K562 (cell line): ENCODE results near the gene RUNDC1. TPM values are rescaled to one million over a fixed set of nuclear protein-coding genes. Genes with fewer than 3 reads are reported as not detected.

Experiments
- C11orf30 ChIP-seq: fragments of 450-650 bp; IDR thresholded peaks from 2 replicates; pipeline ENCODE4 v1.6.1; 2016; ENCODE audit warnings: low read depth, mild to moderate bottlenecking
- CTBP1 ChIP-seq: fragments of 450-650 bp; IDR thresholded peaks from 2 replicates; pipeline ENCODE4 v1.6.1; 2016; ENCODE audit warnings: borderline replicate concordance
- KDM1A ChIP-seq, 2 experiments: fragments of 450-650 bp; IDR thresholded peaks; 2 replicates each; pipeline ENCODE4 v1.6.1; 2016; ENCODE audit warnings: mild to moderate bottlenecking in 2 of 2
- NCOA1 ChIP-seq: fragments of 450-650 bp; IDR thresholded peaks from 2 replicates; pipeline ENCODE4 v1.6.1; 2016; ENCODE audit warnings: low read depth
- NEUROD1 ChIP-seq: fragments of 150-350 bp; IDR thresholded peaks from 2 replicates; pipeline ENCODE4 v1.6.1; 2014; ENCODE audit warnings: borderline replicate concordance, low read length, low read depth; ENCODE audit not compliant: partially characterized antibody
- NR2C2 ChIP-seq, 2 experiments: fragments of 200-800 bp in 1 of 2; sonication (Bioruptor generic) in 1 of 2; sonication (generic) in 1 of 2; formaldehyde crosslinking in 1 of 2; IDR thresholded peaks; 2 replicates each; pipeline versions ENCODE4 v1.6.1 to v1.8.0; 2016 to 2022; ENCODE audit warnings: mild to moderate bottlenecking in 1 of 2, missing compliant biosample characterization in 1 of 2, missing genetic modification characterization in 1 of 2, missing genetic modification reagents in 1 of 2
- NRF1 ChIP-seq, 2 experiments: fragments of 450-650 bp; IDR thresholded peaks in 1 of 2; conservative IDR thresholded peaks in 1 of 2; 2 replicates each; pipeline ENCODE4 v1.6.1; 2014; ENCODE audit warnings: mild to moderate bottlenecking in 2 of 2
- PTBP1 ChIP-seq: fragments of 200-400 bp; formaldehyde crosslinking; IDR thresholded peaks from 2 replicates; pipeline ENCODE4 v1.6.1; 2017; ENCODE audit warnings: low read depth, low read length
- PYGO2 ChIP-seq: fragments of 450-650 bp; IDR thresholded peaks from 2 replicates; pipeline ENCODE4 v1.6.1; 2016; ENCODE audit warnings: mild to moderate bottlenecking, missing genetic modification characterization, moderate library complexity, missing compliant biosample characterization
- SMARCB1 ChIP-seq: IDR thresholded peaks from 2 replicates; pipeline ENCODE4 v1.6.1; 2011; ENCODE audit warnings: improper control_type of control experiment, low read depth; ENCODE audit not compliant: insufficient read length
- TAF1 ChIP-seq: IDR thresholded peaks from 2 replicates; pipeline ENCODE4 v1.6.1; 2011; ENCODE audit warnings: mild to moderate bottlenecking, low read length, moderate library complexity; ENCODE audit not compliant: insufficient read depth, control insufficient read depth, severe bottlenecking; ENCODE audit errors: extremely low read depth
- XRCC4 ChIP-seq: IDR thresholded peaks from one replicate; pipeline ENCODE4 v1.6.1; 2011; ENCODE audit not compliant: insufficient read depth, insufficient read length; ENCODE audit errors: extremely low read depth
- ZBTB12 ChIP-seq: fragments of 250-450 bp; sonication (Bioruptor Pico); IDR thresholded peaks from 2 replicates; pipeline ENCODE4 v1.4.0; 2020
- ZNF133 ChIP-seq: fragments of 250-450 bp; sonication (Bioruptor Pico); IDR thresholded peaks from 2 replicates; pipeline ENCODE4 v1.4.0; 2020; ENCODE audit warnings: mild to moderate bottlenecking
- ZNF175 ChIP-seq: fragments of 200-800 bp; sonication (Bioruptor generic); IDR thresholded peaks from 2 replicates; pipeline ENCODE4 v1.6.1; 2016; ENCODE audit warnings: low read depth, mild to moderate bottlenecking, missing genetic modification characterization, missing compliant biosample characterization
- ZNF507 ChIP-seq: conservative IDR thresholded peaks from 2 replicates; pipeline ENCODE4 v1.6.1; 2017; ENCODE audit warnings: missing genetic modification characterization, missing compliant biosample characterization
- polyA plus RNA-seq, 8 experiments: library from polyadenylated mRNA; depleted of rRNA in 4 of 8; stranded (reverse) in 5 of 8; unstranded in 3 of 8; fragments of >200 nt; fragmentation: Nextera tagmentation in 2 of 8; fragmentation: Illumina TruSeq in 1 of 8; extraction: Ambion mirVana in 2 of 8; extraction: Trizol in 1 of 8; gene quantifications; 2 replicates each; pipeline versions ENCODE4 v1.2.1 to v1.2.3, GENCODE V29; 2011 to 2014; ENCODE audit warnings: inconsistent platforms in 1 of 8, missing spikeins in 1 of 8
- total RNA-seq, 7 experiments: library from RNA; depleted of rRNA in 6 of 7; stranded (reverse); fragments of >200 nt in 6 of 7; fragmentation: Illumina TruSeq in 2 of 7; extraction: Trizol in 2 of 7; gene quantifications; 2 replicates each; pipeline versions ENCODE4 v1.2.1 to v1.2.3, GENCODE V29; 2011 to 2021; ENCODE audit warnings: low replicate concordance in 1 of 7
- TF ChIP-seq, protein P1 (sequence below): fragments of 250-450 bp; sonication (Bioruptor Pico); IDR thresholded peaks from 2 replicates; pipeline ENCODE4 v1.8.0; 2021; ENCODE audit warnings: borderline replicate concordance, mild to moderate bottlenecking, moderate library complexity; ENCODE audit not compliant: poor library complexity, severe bottlenecking
- TF ChIP-seq, protein P2 (sequence below), 2 experiments: fragments of 450-650 bp; IDR thresholded peaks; 2 replicates each; pipeline ENCODE4 v1.6.1; 2018; ENCODE audit warnings: mild to moderate bottlenecking in 2 of 2, low read depth in 1 of 2; ENCODE audit not compliant: partially characterized antibody in 2 of 2
- TF ChIP-seq, protein P3 (sequence below): fragments of 200-400 bp; formaldehyde crosslinking; IDR thresholded peaks from 2 replicates; pipeline ENCODE4 v1.6.1; 2017; ENCODE audit warnings: mild to moderate bottlenecking, low read depth, low read length, moderate library complexity

Gene RUNDC1
- total and polyA plus RNA-seq, 9 of the 15 experiments (the other 6 are each of a cell fraction or from before 2014, with no cell fraction given) = 3.4 to 12.6 (median 9.4) TPM

- TF ChIP-seq, protein P1, sequence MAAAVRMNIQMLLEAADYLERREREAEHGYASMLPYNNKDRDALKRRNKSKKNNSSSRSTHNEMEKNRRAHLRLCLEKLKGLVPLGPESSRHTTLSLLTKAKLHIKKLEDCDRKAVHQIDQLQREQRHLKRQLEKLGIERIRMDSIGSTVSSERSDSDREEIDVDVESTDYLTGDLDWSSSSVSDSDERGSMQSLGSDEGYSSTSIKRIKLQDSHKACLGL = peak; percentile 55
- TF ChIP-seq, protein P2, sequence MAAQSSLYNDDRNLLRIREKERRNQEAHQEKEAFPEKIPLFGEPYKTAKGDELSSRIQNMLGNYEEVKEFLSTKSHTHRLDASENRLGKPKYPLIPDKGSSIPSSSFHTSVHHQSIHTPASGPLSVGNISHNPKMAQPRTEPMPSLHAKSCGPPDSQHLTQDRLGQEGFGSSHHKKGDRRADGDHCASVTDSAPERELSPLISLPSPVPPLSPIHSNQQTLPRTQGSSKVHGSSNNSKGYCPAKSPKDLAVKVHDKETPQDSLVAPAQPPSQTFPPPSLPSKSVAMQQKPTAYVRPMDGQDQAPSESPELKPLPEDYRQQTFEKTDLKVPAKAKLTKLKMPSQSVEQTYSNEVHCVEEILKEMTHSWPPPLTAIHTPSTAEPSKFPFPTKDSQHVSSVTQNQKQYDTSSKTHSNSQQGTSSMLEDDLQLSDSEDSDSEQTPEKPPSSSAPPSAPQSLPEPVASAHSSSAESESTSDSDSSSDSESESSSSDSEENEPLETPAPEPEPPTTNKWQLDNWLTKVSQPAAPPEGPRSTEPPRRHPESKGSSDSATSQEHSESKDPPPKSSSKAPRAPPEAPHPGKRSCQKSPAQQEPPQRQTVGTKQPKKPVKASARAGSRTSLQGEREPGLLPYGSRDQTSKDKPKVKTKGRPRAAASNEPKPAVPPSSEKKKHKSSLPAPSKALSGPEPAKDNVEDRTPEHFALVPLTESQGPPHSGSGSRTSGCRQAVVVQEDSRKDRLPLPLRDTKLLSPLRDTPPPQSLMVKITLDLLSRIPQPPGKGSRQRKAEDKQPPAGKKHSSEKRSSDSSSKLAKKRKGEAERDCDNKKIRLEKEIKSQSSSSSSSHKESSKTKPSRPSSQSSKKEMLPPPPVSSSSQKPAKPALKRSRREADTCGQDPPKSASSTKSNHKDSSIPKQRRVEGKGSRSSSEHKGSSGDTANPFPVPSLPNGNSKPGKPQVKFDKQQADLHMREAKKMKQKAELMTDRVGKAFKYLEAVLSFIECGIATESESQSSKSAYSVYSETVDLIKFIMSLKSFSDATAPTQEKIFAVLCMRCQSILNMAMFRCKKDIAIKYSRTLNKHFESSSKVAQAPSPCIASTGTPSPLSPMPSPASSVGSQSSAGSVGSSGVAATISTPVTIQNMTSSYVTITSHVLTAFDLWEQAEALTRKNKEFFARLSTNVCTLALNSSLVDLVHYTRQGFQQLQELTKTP (IDR thresholded peaks at IDR 0.05; ENCODE audit: low read depth in 1 of 2, partially characterized antibody in 2 of 2) = peak in 1 of 2 experiments; percentile 12
- TF ChIP-seq NEUROD1 = no peak
- TF ChIP-seq PTBP1 = no peak
- TF ChIP-seq ZNF507 (tag) = no peak
- 0 out of 2 replicates have a peak, but pooled peaks have one; percentile 4 for TF ChIP-seq ZNF175 (CRISPR knock-in tag)
- peak; percentile 82 for TF ChIP-seq TAF1
- TF ChIP-seq SMARCB1 = no peak
- no peak for TF ChIP-seq PYGO2 (tag)
- peak; percentile 66; the same call in 1 of the 2 replicates for TF ChIP-seq NCOA1
- TF ChIP-seq C11orf30 = peak; percentile 97
- peak; percentile 97 for TF ChIP-seq NRF1 (conservative IDR thresholded peaks at IDR 0.05 in 1 of 2, IDR thresholded peaks at IDR 0.05 in 1 of 2)
- TF ChIP-seq, protein P3, sequence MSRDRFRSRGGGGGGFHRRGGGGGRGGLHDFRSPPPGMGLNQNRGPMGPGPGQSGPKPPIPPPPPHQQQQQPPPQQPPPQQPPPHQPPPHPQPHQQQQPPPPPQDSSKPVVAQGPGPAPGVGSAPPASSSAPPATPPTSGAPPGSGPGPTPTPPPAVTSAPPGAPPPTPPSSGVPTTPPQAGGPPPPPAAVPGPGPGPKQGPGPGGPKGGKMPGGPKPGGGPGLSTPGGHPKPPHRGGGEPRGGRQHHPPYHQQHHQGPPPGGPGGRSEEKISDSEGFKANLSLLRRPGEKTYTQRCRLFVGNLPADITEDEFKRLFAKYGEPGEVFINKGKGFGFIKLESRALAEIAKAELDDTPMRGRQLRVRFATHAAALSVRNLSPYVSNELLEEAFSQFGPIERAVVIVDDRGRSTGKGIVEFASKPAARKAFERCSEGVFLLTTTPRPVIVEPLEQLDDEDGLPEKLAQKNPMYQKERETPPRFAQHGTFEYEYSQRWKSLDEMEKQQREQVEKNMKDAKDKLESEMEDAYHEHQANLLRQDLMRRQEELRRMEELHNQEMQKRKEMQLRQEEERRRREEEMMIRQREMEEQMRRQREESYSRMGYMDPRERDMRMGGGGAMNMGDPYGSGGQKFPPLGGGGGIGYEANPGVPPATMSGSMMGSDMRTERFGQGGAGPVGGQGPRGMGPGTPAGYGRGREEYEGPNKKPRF = no peak
- peak; percentile 49; the same call in 1 of the 2 replicates for TF ChIP-seq CTBP1
- peak; percentile 78 for TF ChIP-seq ZBTB12 (CRISPR knock-in tag)
- no peak for TF ChIP-seq NR2C2 (CRISPR knock-in tag; IDR thresholded peaks at IDR 0.05)
- peak; percentile 46; the same call in 1 of the 2 replicates for TF ChIP-seq NR2C2 (tag; IDR thresholded peaks at IDR 0.05)
- no peak for TF ChIP-seq XRCC4
- TF ChIP-seq ZNF133 (CRISPR knock-in tag) = no peak
- TF ChIP-seq KDM1A (IDR thresholded peaks at IDR 0.05) = no peak; a peak in 1 of 4 replicates
Measured at GRCh38 chr17:42964161-42964932, 16.0 kb upstream of the RUNDC1 start, which contains the start of gene AARSD1 (continued).
